ENCODE results near the gene GNAT1. TPM values are rescaled to one million over a fixed set of nuclear protein-coding genes. Genes with fewer than 3 reads are reported as not detected.

The GNAT1 gene
- total and polyA plus RNA-seq, 3 experiments from 2014 or later, result not detected

- Histone ChIP-seq H3K27me3 (ENCODE audit: insufficient read depth, low read length, poor library complexity, severe bottlenecking) (peaks cover 26% of the 10 kb centered on the region), H3K36me3 (ENCODE audit: insufficient read depth, low read length) (no peaks in the 10 kb centered on the region), H3K27ac (ENCODE audit: low read depth, low read length) (no peak overlapping the region), H3K4me1 (ENCODE audit: insufficient read depth, low read length) (peaks cover 16% of the 10 kb centered on the region), H3K4me3 (ENCODE audit: low read length) (no peak overlapping the region), H3K9me3 (ENCODE audit: low read length) (no peaks in the 10 kb centered on the region)
- DNase-seq, result no peak
- peaks cover 0 to 2% (median 0%) of the 10 kb centered on the region in 5 donors for H3K9me3 Mint-ChIP-seq
- peak overlapping the region in 2 of 8 donors; percentile 20 to 22 for H3K27ac Mint-ChIP-seq
- POLR2A ChIA-PET, result no interaction called here
- peaks cover 21 to 48% of the 10 kb centered on the region in 2 donors for H3K27me3 Mint-ChIP-seq
- peaks cover 0 to 15% (median 12%) of the 10 kb centered on the region in 3 donors for H3K4me1 Mint-ChIP-seq
- no peaks in the 10 kb centered on the region for H3K36me3 Mint-ChIP-seq
- H3K4me3 Mint-ChIP-seq, result peak overlapping the region; percentile 72 to 90 (median 83)
- CTCF ChIA-PET, result no interaction called here
Observed at GRCh38 chr3:50153782-50154475, 37.5 kb upstream of the GNAT1 start.

- CTCF ChIA-PET, result no interaction called here
- DNase-seq, result no peak
- peaks cover 26% of the 10 kb centered on the region for H3K27me3 ChIP-seq (ENCODE audit: insufficient read depth, low read length, poor library complexity, severe bottlenecking)
- POLR2A ChIA-PET, result no interaction called here
- no peaks in the 10 kb centered on the region for H3K36me3 ChIP-seq (ENCODE audit: insufficient read depth, low read length)
- Mint-ChIP-seq H3K4me1 (peaks cover 0 to 15% (median 12%) of the 10 kb centered on the region in 3 donors), H3K27me3 (peaks cover 23 to 49% of the 10 kb centered on the region in 2 donors), H3K4me3 (peak overlapping the region; percentile 72 to 90 (median 83)), H3K27ac (peak overlapping the region in 1 of 8 donors; percentile 22), H3K9me3 (peaks cover 0 to 2% (median 0%) of the 10 kb centered on the region in 5 donors), H3K36me3 (no peaks in the 10 kb centered on the region)
- no peak overlapping the region for H3K4me3 ChIP-seq (ENCODE audit: low read length)
- H3K4me1 ChIP-seq (ENCODE audit: insufficient read depth, low read length), result peaks cover 16% of the 10 kb centered on the region
- no peaks in the 10 kb centered on the region for H3K9me3 ChIP-seq (ENCODE audit: low read length)
- H3K27ac ChIP-seq (ENCODE audit: low read depth, low read length), result no peak overlapping the region
Observed at GRCh38 chr3:50154476-50154839, 37.0 kb upstream of the GNAT1 start.

GRCh38 chr3:50154840-50155490 lies 36.4 kb upstream of the GNAT1 start, which contains the start of gene SEMA3F:
TSS of gene SEMA3F (plus strand) at chr3:50155324. CDS start at chr3:50159623, 4,299 bp downstream.
- POLR2A ChIA-PET, result no interaction called here
- H3K9me3 ChIP-seq (ENCODE audit: low read length), result no peaks in the 10 kb centered on the region
- Mint-ChIP-seq H3K27ac (peak within 1 kb of the TSS in 2 of 8 donors; percentile 15 to 22), H3K36me3 (no peaks in the 10 kb centered on the region), H3K9me3 (peaks cover 0 to 2% (median 0%) of the 10 kb centered on the region in 5 donors), H3K27me3 (peaks cover 23 to 49% of the 10 kb centered on the region in 2 donors), H3K4me3 (peak within 1 kb of the TSS; percentile 74 to 90 (median 83)), H3K4me1 (peaks cover 0 to 15% (median 12%) of the 10 kb centered on the region in 3 donors)
- CTCF ChIA-PET, result no interaction called here
- H3K27me3 ChIP-seq (ENCODE audit: insufficient read depth, low read length, poor library complexity, severe bottlenecking), result peaks cover 26% of the 10 kb centered on the region
- H3K4me1 ChIP-seq (ENCODE audit: insufficient read depth, low read length), result peaks cover 16% of the 10 kb centered on the region
- no peak within 1 kb of the TSS for H3K4me3 ChIP-seq (ENCODE audit: low read length)
- no peaks in the 10 kb centered on the region for H3K36me3 ChIP-seq (ENCODE audit: insufficient read depth, low read length)
- peak; percentile 61 to 71 (median 66) for DNase-seq
- H3K27ac ChIP-seq (ENCODE audit: low read depth, low read length), result no peak within 1 kb of the TSS

GRCh38 chr3:50155491-50155878 lies 35.9 kb upstream of the GNAT1 start:
- Histone ChIP-seq H3K9me3 (ENCODE audit: low read length) (no peaks in the 10 kb centered on the region), H3K4me1 (ENCODE audit: insufficient read depth, low read length) (peaks cover 16% of the 10 kb centered on the region), H3K27ac (ENCODE audit: low read depth, low read length) (no peak overlapping the region), H3K36me3 (ENCODE audit: insufficient read depth, low read length) (no peaks in the 10 kb centered on the region), H3K27me3 (ENCODE audit: insufficient read depth, low read length, poor library complexity, severe bottlenecking) (peaks cover 26% of the 10 kb centered on the region), H3K4me3 (ENCODE audit: low read length) (no peak overlapping the region)
- CTCF ChIA-PET, result no interaction called here
- no peak for DNase-seq
- H3K36me3 Mint-ChIP-seq, result no peaks in the 10 kb centered on the region
- H3K27me3 Mint-ChIP-seq, result peaks cover 23 to 47% of the 10 kb centered on the region in 2 donors
- H3K27ac Mint-ChIP-seq, result no peak overlapping the region
- POLR2A ChIA-PET, result no interaction called here
- peak overlapping the region; percentile 72 to 88 (median 74) for H3K4me3 Mint-ChIP-seq
- peaks cover 0 to 2% (median 0%) of the 10 kb centered on the region in 5 donors for H3K9me3 Mint-ChIP-seq
- peaks cover 0 to 15% (median 12%) of the 10 kb centered on the region in 3 donors for H3K4me1 Mint-ChIP-seq

- H3K4me1 Mint-ChIP-seq, result peaks cover 0 to 15% (median 12%) of the 10 kb centered on the region in 3 donors
- POLR2A ChIA-PET, result no interaction called here
- Histone ChIP-seq H3K27ac (ENCODE audit: low read depth, low read length) (no peak overlapping the region), H3K4me1 (ENCODE audit: insufficient read depth, low read length) (peaks cover 16% of the 10 kb centered on the region), H3K27me3 (ENCODE audit: insufficient read depth, low read length, poor library complexity, severe bottlenecking) (peaks cover 26% of the 10 kb centered on the region), H3K4me3 (ENCODE audit: low read length) (no peak overlapping the region), H3K9me3 (ENCODE audit: low read length) (no peaks in the 10 kb centered on the region), H3K36me3 (ENCODE audit: insufficient read depth, low read length) (no peaks in the 10 kb centered on the region)
- H3K9me3 Mint-ChIP-seq, result peaks cover 0 to 2% (median 0%) of the 10 kb centered on the region in 5 donors
- CTCF ChIA-PET, result interaction anchor here (1.3 kb wide), 1 partner anchor 38 kb away, joined by 3 read pairs; no protein-coding TSS in a partner anchor
- no peak for DNase-seq
- H3K27ac Mint-ChIP-seq, result peak overlapping the region in 1 of 8 donors; percentile 15
- peak overlapping the region; percentile 72 to 88 (median 74) for H3K4me3 Mint-ChIP-seq
- H3K36me3 Mint-ChIP-seq, result no peaks in the 10 kb centered on the region
- H3K27me3 Mint-ChIP-seq, result peaks cover 23 to 45% of the 10 kb centered on the region in 2 donors
Observed at GRCh38 chr3:50155891-50156290, 35.5 kb upstream of the GNAT1 start.

- POLR2A ChIA-PET, result interaction anchor here (0.5 kb wide), 1 partner anchor 33 kb away, joined by 4 read pairs; no protein-coding TSS in a partner anchor
- no peaks in the 10 kb centered on the region for H3K9me3 ChIP-seq (ENCODE audit: low read length)
- peaks cover 0 to 2% (median 0%) of the 10 kb centered on the region in 5 donors for H3K9me3 Mint-ChIP-seq
- H3K4me3 Mint-ChIP-seq, result peak overlapping the region in 2 of 7 donors; percentile 23 to 88
- CTCF ChIA-PET, result interaction anchor here (1.3 kb wide), 1 partner anchor 37 kb away, joined by 3 read pairs; no protein-coding TSS in a partner anchor
- H3K4me1 ChIP-seq (ENCODE audit: insufficient read depth, low read length), result peaks cover 16% of the 10 kb centered on the region
- peaks cover 23 to 45% of the 10 kb centered on the region in 2 donors for H3K27me3 Mint-ChIP-seq
- no peak overlapping the region for H3K4me3 ChIP-seq (ENCODE audit: low read length)
- peaks cover 0 to 15% (median 12%) of the 10 kb centered on the region in 3 donors for H3K4me1 Mint-ChIP-seq
- H3K27me3 ChIP-seq (ENCODE audit: insufficient read depth, low read length, poor library complexity, severe bottlenecking), result peaks cover 26% of the 10 kb centered on the region
- no peaks in the 10 kb centered on the region for H3K36me3 ChIP-seq (ENCODE audit: insufficient read depth, low read length)
- no peak for DNase-seq
- H3K36me3 Mint-ChIP-seq, result no peaks in the 10 kb centered on the region
- H3K27ac Mint-ChIP-seq, result peak overlapping the region in 1 of 8 donors; percentile 94
- H3K27ac ChIP-seq (ENCODE audit: low read depth, low read length), result no peak overlapping the region
Observed at GRCh38 chr3:50156549-50157493, 34.6 kb upstream of the GNAT1 start.

- ChIA-PET POLR2A (no interaction called here), CTCF (no interaction called here)
- peaks cover 23 to 38% of the 10 kb centered on the region in 2 donors for H3K27me3 Mint-ChIP-seq
- no peaks in the 10 kb centered on the region for H3K36me3 Mint-ChIP-seq
- no peak overlapping the region for H3K4me3 Mint-ChIP-seq
- peak overlapping the region in 1 of 8 donors; percentile 94 for H3K27ac Mint-ChIP-seq
- Histone ChIP-seq H3K4me1 (ENCODE audit: insufficient read depth, low read length) (peaks cover 16% of the 10 kb centered on the region), H3K4me3 (ENCODE audit: low read length) (no peak overlapping the region), H3K9me3 (ENCODE audit: low read length) (no peaks in the 10 kb centered on the region), H3K27ac (ENCODE audit: low read depth, low read length) (no peak overlapping the region), H3K36me3 (ENCODE audit: insufficient read depth, low read length) (no peaks in the 10 kb centered on the region), H3K27me3 (ENCODE audit: insufficient read depth, low read length, poor library complexity, severe bottlenecking) (peaks cover 26% of the 10 kb centered on the region)
- DNase-seq, result no peak
- peaks cover 0 to 15% (median 12%) of the 10 kb centered on the region in 3 donors for H3K4me1 Mint-ChIP-seq
- peaks cover 0 to 2% (median 0%) of the 10 kb centered on the region in 5 donors for H3K9me3 Mint-ChIP-seq
Observed at GRCh38 chr3:50157827-50158529, 33.4 kb upstream of the GNAT1 start.
